Neural progenitor cell (in vitro differentiated cells): ENCODE measurements around the gene DLL3.
"Not testable (repeated sequence)": the region's sequence is repeated elsewhere in the genome, so short reads cannot be mapped to it uniquely, and the experiment has no call there.

Experiments used
- CTCF ChIP-seq: fragments of 200-600 bp; sonication (generic); IDR thresholded peaks from 2 replicates; pipeline ENCODE4 v1.5.1; 2017; ENCODE audit warnings: antibody characterized with exemption, mild to moderate bottlenecking
- EZH2 ChIP-seq: fragments of 200-600 bp; sonication (generic); IDR thresholded peaks from 2 replicates; pipeline ENCODE4 v1.6.1; 2017; ENCODE audit warnings: antibody characterized with exemption, mild to moderate bottlenecking, moderate library complexity
- EZH2phosphoT487 ChIP-seq: fragments of 200-600 bp; sonication (generic); IDR thresholded peaks from 2 replicates; pipeline ENCODE4 v1.6.1; 2017; ENCODE audit warnings: antibody characterized with exemption

GRCh38 chr19:39451257-39451656, 47.5 kb upstream of the DLL3 start:
- not testable (repeated sequence) for TF ChIP-seq CTCF, EZH2, EZH2phosphoT487
